Activated gamma-delta T cell treated with Interleukin-2 at 50 U/mL for 16 hours (primary cell): Measurements from ENCODE around the gene PLA2G4B.

Experiments used
- DNase-seq: peaks from one replicate; pipeline ENCODE4 v3.0.0-alpha.2; 2020

The PLA2G4B gene

GRCh38 chr15:41872166-41872747, 33.6 kb downstream of the PLA2G4B start:
- no peak for DNase-seq

GRCh38 chr15:41873711-41874110, 35.1 kb downstream of the PLA2G4B start:
- no peak for DNase-seq

- no peak for DNase-seq
Measured at GRCh38 chr15:41874736-41875135, 36.1 kb downstream of the PLA2G4B start.

GRCh38 chr15:41876007-41876406, 37.4 kb downstream of the PLA2G4B start:
- DNase-seq = no peak

GRCh38 chr15:41876689-41877088, 38.0 kb downstream of the PLA2G4B start:
- DNase-seq = no peak

- DNase-seq = no peak
Measured at GRCh38 chr15:41877631-41878354, 39.1 kb downstream of the PLA2G4B start.

GRCh38 chr15:41878355-41878699, 39.7 kb downstream of the PLA2G4B start:
- DNase-seq = no peak

GRCh38 chr15:41879321-41879845, 40.7 kb downstream of the PLA2G4B start:
- no peak for DNase-seq

GRCh38 chr15:41880156-41880877, 41.7 kb downstream of the PLA2G4B start:
- DNase-seq = no peak

- DNase-seq = no peak
Measured at GRCh38 chr15:41881086-41881485, 42.4 kb downstream of the PLA2G4B start.

GRCh38 chr15:41881550-41881919, 42.9 kb downstream of the PLA2G4B start:
- DNase-seq = no peak

- DNase-seq = no peak
Measured at GRCh38 chr15:41881920-41882688, 43.5 kb downstream of the PLA2G4B start.

GRCh38 chr15:41882689-41883483, 44.2 kb downstream of the PLA2G4B start:
- no peak for DNase-seq

- DNase-seq = no peak
Measured at GRCh38 chr15:41883484-41883825, 44.8 kb downstream of the PLA2G4B start.

- DNase-seq = no peak
Measured at GRCh38 chr15:41884458-41884857, 45.8 kb downstream of the PLA2G4B start.

- DNase-seq = no peak
Measured at GRCh38 chr15:41885321-41885720, 46.7 kb downstream of the PLA2G4B start.

GRCh38 chr15:41885841-41886240, 47.2 kb downstream of the PLA2G4B start:
- no peak for DNase-seq

GRCh38 chr15:41886741-41887140, 48.1 kb downstream of the PLA2G4B start:
- DNase-seq = no peak

- no peak for DNase-seq
Measured at GRCh38 chr15:41887161-41887560, 48.5 kb downstream of the PLA2G4B start.

GRCh38 chr15:41887893-41888292, 49.2 kb downstream of the PLA2G4B start:
- DNase-seq = no peak

- no peak for DNase-seq
Measured at GRCh38 chr15:41888662-41889253, 50.1 kb downstream of the PLA2G4B start.

- no peak for DNase-seq
Measured at GRCh38 chr15:41890050-41890690, 51.5 kb downstream of the PLA2G4B start.
